ENCODE results near the gene CPNE4.
"Not testable (repeated sequence)": the region's sequence is repeated elsewhere in the genome, so short reads cannot be mapped to it uniquely, and the experiment has no call there.

DNA sequence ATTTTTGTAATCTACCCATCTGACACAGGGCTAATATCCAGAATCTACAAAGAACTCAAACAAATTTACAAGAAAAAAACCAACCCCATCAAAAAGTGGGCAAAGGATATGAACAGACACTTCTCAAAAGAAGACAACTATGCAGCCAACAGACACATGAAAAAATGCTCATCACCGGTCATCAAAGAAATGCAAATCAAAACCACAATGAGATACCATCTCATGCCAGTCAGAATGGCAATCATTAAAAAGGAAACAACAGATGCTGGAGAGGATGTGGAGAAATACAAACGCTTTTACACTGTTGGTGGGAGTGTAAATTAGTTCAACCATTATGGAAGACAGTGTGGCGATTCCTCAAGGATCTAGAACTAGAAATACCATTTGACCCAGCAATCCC, 548.3 kb downstream of the CPNE4 start:
- not testable (repeated sequence) for TF ChIP-seq ZFP30 (CRISPR knock-in tag; IDR thresholded peaks at IDR 0.05; ENCODE audit: borderline replicate concordance); EP300 (IDR thresholded peaks at IDR 0.05; ENCODE audit: low read length)
- TF ChIP-seq, protein P1, sequence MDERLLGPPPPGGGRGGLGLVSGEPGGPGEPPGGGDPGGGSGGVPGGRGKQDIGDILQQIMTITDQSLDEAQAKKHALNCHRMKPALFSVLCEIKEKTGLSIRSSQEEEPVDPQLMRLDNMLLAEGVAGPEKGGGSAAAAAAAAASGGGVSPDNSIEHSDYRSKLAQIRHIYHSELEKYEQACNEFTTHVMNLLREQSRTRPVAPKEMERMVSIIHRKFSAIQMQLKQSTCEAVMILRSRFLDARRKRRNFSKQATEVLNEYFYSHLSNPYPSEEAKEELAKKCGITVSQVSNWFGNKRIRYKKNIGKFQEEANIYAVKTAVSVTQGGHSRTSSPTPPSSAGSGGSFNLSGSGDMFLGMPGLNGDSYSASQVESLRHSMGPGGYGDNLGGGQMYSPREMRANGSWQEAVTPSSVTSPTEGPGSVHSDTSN (CRISPR knock-in tag; IDR thresholded peaks at IDR 0.05; ENCODE audit: low read depth) = not testable (repeated sequence)
- TF ChIP-seq, protein P1 (tag; conservative IDR thresholded peaks at IDR 0.05; ENCODE audit: low read depth) = not testable (repeated sequence)

Measured in K562 (cell line).